Measurements from ENCODE around the gene BCL2.

Gene BCL2

DNA sequence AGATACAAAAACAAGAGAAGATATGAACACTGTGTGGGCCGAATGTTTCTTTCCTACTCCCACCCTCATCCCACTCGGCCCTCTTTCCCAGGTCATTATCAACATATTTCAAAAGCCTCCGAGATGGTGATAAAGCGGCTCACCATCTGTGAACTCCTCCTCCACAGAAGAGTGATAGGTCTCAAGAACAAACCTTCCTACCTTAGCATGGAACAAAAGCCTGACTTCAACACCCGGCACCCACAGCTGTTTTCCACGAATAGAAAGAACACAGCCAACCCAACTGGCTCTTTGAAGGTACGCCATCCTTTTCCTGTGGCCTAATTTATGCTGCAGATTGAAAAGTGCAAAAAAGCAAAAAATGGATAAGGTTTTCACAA lies 28.8 kb downstream of the BCL2 start:
- no peak for DNase-seq (ENCODE audit: extremely low read depth, insufficient read length)
- Histone ChIP-seq H3K27me3 (replicated peaks; ENCODE audit: control insufficient read depth, insufficient read depth, low read length) (no peaks in the 10 kb centered on the region), H3K4me3 (replicated peaks; ENCODE audit: low read depth, low read length) (no peak overlapping the region), H3K36me3 (ENCODE audit: control insufficient read depth, insufficient read depth, low read length) (no peaks in the 10 kb centered on the region; the same call in none of the 2 replicates)
- TF ChIP-seq, protein P1, sequence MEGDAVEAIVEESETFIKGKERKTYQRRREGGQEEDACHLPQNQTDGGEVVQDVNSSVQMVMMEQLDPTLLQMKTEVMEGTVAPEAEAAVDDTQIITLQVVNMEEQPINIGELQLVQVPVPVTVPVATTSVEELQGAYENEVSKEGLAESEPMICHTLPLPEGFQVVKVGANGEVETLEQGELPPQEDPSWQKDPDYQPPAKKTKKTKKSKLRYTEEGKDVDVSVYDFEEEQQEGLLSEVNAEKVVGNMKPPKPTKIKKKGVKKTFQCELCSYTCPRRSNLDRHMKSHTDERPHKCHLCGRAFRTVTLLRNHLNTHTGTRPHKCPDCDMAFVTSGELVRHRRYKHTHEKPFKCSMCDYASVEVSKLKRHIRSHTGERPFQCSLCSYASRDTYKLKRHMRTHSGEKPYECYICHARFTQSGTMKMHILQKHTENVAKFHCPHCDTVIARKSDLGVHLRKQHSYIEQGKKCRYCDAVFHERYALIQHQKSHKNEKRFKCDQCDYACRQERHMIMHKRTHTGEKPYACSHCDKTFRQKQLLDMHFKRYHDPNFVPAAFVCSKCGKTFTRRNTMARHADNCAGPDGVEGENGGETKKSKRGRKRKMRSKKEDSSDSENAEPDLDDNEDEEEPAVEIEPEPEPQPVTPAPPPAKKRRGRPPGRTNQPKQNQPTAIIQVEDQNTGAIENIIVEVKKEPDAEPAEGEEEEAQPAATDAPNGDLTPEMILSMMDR (IDR thresholded peaks at IDR 0.05; ENCODE audit: insufficient read depth, low read length, poor library complexity, severe bottlenecking) = no peak

DNA sequence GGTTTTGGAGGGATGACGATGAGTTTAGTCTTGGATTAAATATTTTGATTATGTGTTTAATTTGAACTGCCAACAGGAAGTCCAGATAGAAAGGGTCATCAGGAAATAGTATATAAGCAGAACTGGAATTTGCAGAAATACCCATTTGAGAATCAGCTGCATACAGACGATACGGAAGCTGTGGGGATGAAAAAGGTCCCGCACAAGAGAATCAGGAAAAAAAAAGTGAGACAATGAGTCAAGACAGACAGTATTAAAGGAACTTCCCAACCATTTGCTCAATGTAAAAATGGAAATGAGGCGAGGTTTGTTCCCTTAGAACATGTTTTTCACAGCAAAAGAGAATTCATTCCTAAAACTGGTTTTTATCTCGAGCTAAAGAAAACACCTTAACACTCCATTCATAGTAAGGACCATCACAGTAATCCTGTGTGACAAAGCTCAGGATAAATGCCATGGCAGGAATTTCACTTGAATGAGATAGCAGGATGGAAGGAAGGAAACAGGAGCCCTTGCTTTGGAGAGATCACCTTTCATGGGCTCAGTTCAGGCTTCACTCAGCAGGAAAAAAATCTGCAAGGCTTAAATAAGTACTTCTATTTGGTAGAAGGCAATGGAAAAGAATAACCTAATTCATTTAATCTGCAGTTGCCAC lies 29.3 kb downstream of the BCL2 start:
- Histone ChIP-seq H3K36me3 (ENCODE audit: control insufficient read depth, insufficient read depth, low read length) (no peaks in the 10 kb centered on the region; the same call in none of the 2 replicates), H3K4me3 (replicated peaks; ENCODE audit: low read depth, low read length) (no peak overlapping the region), H3K27me3 (replicated peaks; ENCODE audit: control insufficient read depth, insufficient read depth, low read length) (no peaks in the 10 kb centered on the region)
- no peak for DNase-seq (ENCODE audit: extremely low read depth, insufficient read length)
- TF ChIP-seq, protein P1 (IDR thresholded peaks at IDR 0.05; ENCODE audit: insufficient read depth, low read length, poor library complexity, severe bottlenecking) = no peak

DNA sequence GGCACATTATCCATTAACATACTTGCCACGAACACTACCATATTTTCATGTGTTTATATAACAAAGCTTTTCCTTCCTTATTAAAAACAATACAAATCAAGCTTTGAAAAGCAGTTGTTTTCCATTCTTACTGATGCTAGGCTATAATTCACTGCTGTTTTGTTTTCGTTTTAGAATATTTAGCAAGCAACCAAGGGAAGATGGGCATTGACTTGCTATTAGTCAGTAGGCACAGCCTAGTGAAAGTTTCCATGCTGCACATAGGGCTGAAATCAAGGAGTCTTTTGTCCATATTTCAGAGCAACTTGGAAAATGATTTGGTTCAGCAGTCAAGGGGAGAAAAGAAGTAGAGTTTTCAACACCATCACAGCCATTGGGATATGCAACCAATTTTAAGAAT lies 31.3 kb downstream of the BCL2 start:
- TF ChIP-seq, protein P1 (IDR thresholded peaks at IDR 0.05; ENCODE audit: insufficient read depth, low read length, poor library complexity, severe bottlenecking) = no peak
- Histone ChIP-seq H3K27me3 (replicated peaks; ENCODE audit: control insufficient read depth, insufficient read depth, low read length) (no peaks in the 10 kb centered on the region), H3K36me3 (ENCODE audit: control insufficient read depth, insufficient read depth, low read length) (no peaks in the 10 kb centered on the region; the same call in none of the 2 replicates), H3K4me3 (replicated peaks; ENCODE audit: low read depth, low read length) (no peak overlapping the region)
- DNase-seq (ENCODE audit: extremely low read depth, insufficient read length) = no peak

DNA sequence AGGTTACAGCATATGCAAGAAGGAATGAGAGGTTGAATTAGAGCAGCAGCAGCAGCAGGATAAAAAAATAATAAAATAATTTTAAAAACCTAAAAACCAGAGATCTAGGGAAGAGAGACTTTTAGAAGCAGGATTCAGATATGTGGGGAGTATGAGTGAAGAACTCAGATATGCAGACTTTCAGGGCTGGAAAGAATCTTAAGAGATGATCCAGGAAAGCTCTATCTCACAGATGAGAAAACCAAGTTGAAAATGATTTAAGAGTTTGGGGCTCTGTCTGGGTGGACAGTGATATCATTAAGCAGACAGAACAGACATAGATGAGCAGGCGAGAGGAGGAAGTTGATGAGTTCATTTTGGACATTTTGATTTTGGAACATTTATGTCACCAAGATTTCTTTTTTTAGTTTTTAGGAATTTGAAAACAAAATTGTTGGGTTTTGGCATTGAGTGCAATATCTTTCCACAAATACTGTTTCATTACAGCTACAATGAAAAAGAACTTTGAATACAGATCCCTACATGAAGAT lies 31.8 kb downstream of the BCL2 start:
- TF ChIP-seq, protein P1 (IDR thresholded peaks at IDR 0.05; ENCODE audit: insufficient read depth, low read length, poor library complexity, severe bottlenecking) = no peak
- Histone ChIP-seq H3K36me3 (ENCODE audit: control insufficient read depth, insufficient read depth, low read length) (no peaks in the 10 kb centered on the region; the same call in none of the 2 replicates), H3K4me3 (replicated peaks; ENCODE audit: low read depth, low read length) (no peak overlapping the region), H3K27me3 (replicated peaks; ENCODE audit: control insufficient read depth, insufficient read depth, low read length) (no peaks in the 10 kb centered on the region)
- DNase-seq (ENCODE audit: extremely low read depth, insufficient read length) = no peak

DNA sequence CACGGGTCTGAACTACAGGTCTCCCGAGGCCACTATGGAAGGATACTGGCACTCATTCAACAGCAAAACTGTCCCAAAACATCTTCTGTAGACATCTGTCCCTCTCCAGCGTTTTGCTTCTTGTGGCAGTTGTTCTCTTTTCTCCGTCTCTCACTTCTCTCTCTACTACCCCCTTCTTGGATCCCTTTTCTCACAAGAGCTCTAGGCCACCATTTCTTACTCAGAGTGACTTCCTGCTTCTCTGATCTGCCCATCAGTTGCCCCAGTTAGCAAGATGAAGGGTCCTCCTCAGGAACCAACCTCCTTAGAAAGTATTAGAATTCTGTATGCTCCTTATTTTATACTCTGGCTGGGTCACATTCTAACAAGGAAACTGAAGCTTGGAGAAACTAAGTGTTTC lies 32.6 kb downstream of the BCL2 start:
- DNase-seq (ENCODE audit: extremely low read depth, insufficient read length) = no peak
- H3K36me3 ChIP-seq (ENCODE audit: control insufficient read depth, insufficient read depth, low read length) = no peaks in the 10 kb centered on the region; the same call in 1 of the 2 replicates
- H3K27me3 ChIP-seq (replicated peaks; ENCODE audit: control insufficient read depth, insufficient read depth, low read length) = no peaks in the 10 kb centered on the region
- H3K4me3 ChIP-seq (replicated peaks; ENCODE audit: low read depth, low read length) = no peak overlapping the region
- TF ChIP-seq, protein P1 (IDR thresholded peaks at IDR 0.05; ENCODE audit: insufficient read depth, low read length, poor library complexity, severe bottlenecking) = no peak

Data from GM06990 (cell line).